K562 (cell line): ENCODE measurements around the gene GNG3. TPM values are rescaled to one million over a fixed set of nuclear protein-coding genes. Genes with fewer than 3 reads are reported as not detected.
A peak's percentile ranks its signal among the peaks of the same experiment; 100 is the strongest.

ENCODE experiments used
- ATF1 ChIP-seq, 2 experiments: fragments of 450-650 bp in 1 of 2; IDR thresholded peaks; 2 replicates each; pipeline ENCODE4 v1.6.1; 2016; ENCODE audit warnings: missing compliant biosample characterization in 1 of 2, missing genetic modification characterization in 1 of 2
- BHLHE40 ChIP-seq: IDR thresholded peaks from 2 replicates; pipeline ENCODE4 v1.6.1; 2011; ENCODE audit warnings: low read length, improper control_type of control experiment
- CBX1 ChIP-seq: sonication (generic); IDR thresholded peaks from 2 replicates; pipeline ENCODE4 v1.6.1; 2016; ENCODE audit warnings: antibody characterized with exemption, low read depth, mild to moderate bottlenecking
- CTCF ChIP-seq, 3 experiments: IDR thresholded peaks in 2 of 3; conservative IDR thresholded peaks in 1 of 3; 2 replicates each; pipeline ENCODE4 v1.5.1; 2011 to 2012; ENCODE audit warnings: low read length in 3 of 3, mild to moderate bottlenecking in 3 of 3, control low read depth in 2 of 3, improper control_type of control experiment in 1 of 3, inconsistent platforms in 1 of 3, low read depth in 1 of 3, mixed read lengths in 1 of 3, moderate library complexity in 1 of 3; ENCODE audit not compliant: insufficient read depth in 2 of 3
- CTCFL ChIP-seq: IDR thresholded peaks from 2 replicates; pipeline ENCODE4 v1.6.1; 2011; ENCODE audit warnings: borderline replicate concordance, low read depth, mild to moderate bottlenecking, moderate library complexity, low read length; ENCODE audit not compliant: insufficient read depth, poor library complexity, severe bottlenecking
- KAT8 ChIP-seq: fragments of 450-650 bp; IDR thresholded peaks from 2 replicates; pipeline ENCODE4 v1.6.1; 2016; ENCODE audit warnings: low read depth, mild to moderate bottlenecking
- MYNN ChIP-seq, 2 experiments: sonication (generic); formaldehyde crosslinking in 1 of 2; IDR thresholded peaks; 2 replicates each; pipeline versions ENCODE4 v1.5.0 to v1.6.1; 2016 to 2020; ENCODE audit warnings: antibody characterized with exemption in 1 of 2, missing genetic modification reagents in 1 of 2
- PBX2 ChIP-seq, 2 experiments: IDR thresholded peaks in 1 of 2; conservative IDR thresholded peaks in 1 of 2; 2 replicates each; pipeline ENCODE4 v1.6.1; 2016; ENCODE audit warnings: low read depth in 2 of 2, mild to moderate bottlenecking in 1 of 2, missing compliant biosample characterization in 1 of 2, missing genetic modification characterization in 1 of 2, moderate library complexity in 1 of 2
- RAD21 ChIP-seq, 2 experiments: fragments of 250-450 bp in 1 of 2; fragments of 450-650 bp in 1 of 2; sonication (Bioruptor Pico) in 1 of 2; formaldehyde crosslinking in 1 of 2; IDR thresholded peaks in 1 of 2; conservative IDR thresholded peaks in 1 of 2; 2 replicates each; pipeline versions ENCODE4 v1.4.0 to v1.8.0; 2020 to 2022; ENCODE audit warnings: mild to moderate bottlenecking in 2 of 2, moderate library complexity in 1 of 2
- RBM17 ChIP-seq: fragments of 200-400 bp; formaldehyde crosslinking; IDR thresholded peaks from 2 replicates; pipeline ENCODE4 v1.6.1; 2017; ENCODE audit warnings: low read depth, mild to moderate bottlenecking, low read length, borderline replicate concordance
- TEAD4 ChIP-seq, 2 experiments: sonication (generic) in 1 of 2; formaldehyde crosslinking in 1 of 2; IDR thresholded peaks; 2 replicates each; pipeline versions ENCODE4 v1.6.1 to v1.8.0; 2012 to 2022; ENCODE audit warnings: borderline replicate concordance in 1 of 2, inconsistent platforms in 1 of 2, low read length in 1 of 2, mild to moderate bottlenecking in 1 of 2, missing genetic modification reagents in 1 of 2
- ZFP36 ChIP-seq: fragments of 150-350 bp; IDR thresholded peaks from 2 replicates; pipeline ENCODE4 v1.6.1; 2018; ENCODE audit warnings: low read length, low read depth; ENCODE audit not compliant: partially characterized antibody
- ZNF12 ChIP-seq: sonication (generic); formaldehyde crosslinking; IDR thresholded peaks from 2 replicates; pipeline ENCODE4 v1.4.0; 2020; ENCODE audit warnings: mild to moderate bottlenecking, missing genetic modification reagents
- ZNF384 ChIP-seq: IDR thresholded peaks from 2 replicates; pipeline ENCODE4 v1.6.1; 2012; ENCODE audit warnings: low read depth, low read length, improper control_type of control experiment
- polyA plus RNA-seq, 8 experiments: library from polyadenylated mRNA; depleted of rRNA in 4 of 8; stranded (reverse) in 5 of 8; unstranded in 3 of 8; fragments of >200 nt; fragmentation: Nextera tagmentation in 2 of 8; fragmentation: Illumina TruSeq in 1 of 8; extraction: Ambion mirVana in 2 of 8; extraction: Trizol in 1 of 8; gene quantifications; 2 replicates each; pipeline versions ENCODE4 v1.2.1 to v1.2.3, GENCODE V29; 2011 to 2014; ENCODE audit warnings: inconsistent platforms in 1 of 8, missing spikeins in 1 of 8
- total RNA-seq, 7 experiments: library from RNA; depleted of rRNA in 6 of 7; stranded (reverse); fragments of >200 nt in 6 of 7; fragmentation: Illumina TruSeq in 2 of 7; extraction: Trizol in 2 of 7; gene quantifications; 2 replicates each; pipeline versions ENCODE4 v1.2.1 to v1.2.3, GENCODE V29; 2011 to 2021; ENCODE audit warnings: low replicate concordance in 1 of 7
- TF ChIP-seq, protein P1 (sequence below): sonication (generic); formaldehyde crosslinking; IDR thresholded peaks from 2 replicates; pipeline ENCODE4 v1.9.0; 2022; ENCODE audit warnings: mild to moderate bottlenecking, missing genetic modification reagents
- TF ChIP-seq, protein P2 (sequence below): sonication (generic); formaldehyde crosslinking; IDR thresholded peaks from 2 replicates; pipeline ENCODE4 v1.8.1; 2023; ENCODE audit warnings: mild to moderate bottlenecking, missing genetic modification reagents, moderate library complexity

The GNG3 gene
- total and polyA plus RNA-seq, 9 of the 15 experiments (the other 6 are each of a cell fraction or from before 2014, with no cell fraction given): 0.07 TPM; not detected in 8

DNA sequence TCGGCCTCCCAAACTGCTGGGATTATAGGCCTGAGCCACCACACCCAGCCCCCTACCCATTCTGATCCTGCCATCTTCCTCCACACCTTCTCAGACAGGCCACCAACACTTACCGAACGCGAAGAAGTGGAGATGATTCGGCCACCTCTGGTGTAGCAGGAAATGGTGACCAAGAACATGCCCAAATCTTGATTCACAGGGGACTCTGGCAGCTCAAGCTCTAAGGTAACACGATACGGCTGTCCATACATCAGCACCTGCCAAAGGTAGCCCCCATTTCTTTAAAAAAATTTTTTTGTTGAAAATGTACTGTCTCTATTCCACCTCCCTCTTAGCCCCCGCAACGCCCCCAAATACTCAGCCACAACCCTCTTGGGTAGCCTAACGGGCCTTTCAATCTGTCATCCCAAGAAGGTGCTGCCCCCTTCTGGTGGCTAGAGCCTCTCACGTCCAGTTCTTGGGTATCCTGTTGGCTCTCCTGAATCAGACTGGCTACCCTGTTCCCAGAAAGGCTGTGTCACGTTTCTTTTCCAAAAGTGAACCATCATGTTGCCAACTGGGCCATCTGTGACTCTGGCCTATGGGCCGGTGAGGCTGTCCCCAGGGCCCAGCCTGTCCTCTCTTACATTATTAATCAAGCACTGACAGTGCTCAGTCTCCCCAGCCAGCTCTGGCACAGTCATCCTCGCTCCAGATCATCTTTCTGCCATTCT is 12.9 kb upstream of the GNG3 start (continued):
- no peak for TF ChIP-seq TEAD4 (IDR thresholded peaks at IDR 0.05; ENCODE audit: low read length)
- TF ChIP-seq TEAD4 (CRISPR knock-in tag; IDR thresholded peaks at IDR 0.05; ENCODE audit: borderline replicate concordance): no peak
- no peak for TF ChIP-seq ZNF384
- no peak for TF ChIP-seq KAT8
- peak; percentile 32; the same call in 1 of the 2 replicates for TF ChIP-seq BHLHE40
- TF ChIP-seq MYNN (IDR thresholded peaks at IDR 0.05): 0 out of 2 replicates have a peak, but pooled peaks have one; percentile 31
- no peak for TF ChIP-seq MYNN (CRISPR knock-in tag; IDR thresholded peaks at IDR 0.05)
- TF ChIP-seq ATF1 (CRISPR knock-in tag; IDR thresholded peaks at IDR 0.05): no peak
- peak; percentile 25; the same call in 1 of the 2 replicates for TF ChIP-seq ATF1 (tag; IDR thresholded peaks at IDR 0.05)
- TF ChIP-seq PBX2 (CRISPR knock-in tag; IDR thresholded peaks at IDR 0.05; ENCODE audit: low read depth): no peak
- no peak for TF ChIP-seq PBX2 (tag; conservative IDR thresholded peaks at IDR 0.05; ENCODE audit: low read depth)
- peak; percentile 87 to 90 (median 87) for TF ChIP-seq CTCF (IDR thresholded peaks at IDR 0.05 in 2 of 3, conservative IDR thresholded peaks at IDR 0.05 in 1 of 3; ENCODE audit: insufficient read depth in 2 of 3, low read depth in 1 of 3, low read length in 3 of 3)
- TF ChIP-seq CBX1: no peak
- TF ChIP-seq, protein P1, sequence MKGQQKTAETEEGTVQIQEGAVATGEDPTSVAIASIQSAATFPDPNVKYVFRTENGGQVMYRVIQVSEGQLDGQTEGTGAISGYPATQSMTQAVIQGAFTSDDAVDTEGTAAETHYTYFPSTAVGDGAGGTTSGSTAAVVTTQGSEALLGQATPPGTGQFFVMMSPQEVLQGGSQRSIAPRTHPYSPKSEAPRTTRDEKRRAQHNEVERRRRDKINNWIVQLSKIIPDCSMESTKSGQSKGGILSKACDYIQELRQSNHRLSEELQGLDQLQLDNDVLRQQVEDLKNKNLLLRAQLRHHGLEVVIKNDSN: 0 out of 2 replicates have a peak, but pooled peaks have one; percentile 10
- TF ChIP-seq ZFP36: peak; percentile 38
- no peak for TF ChIP-seq ZNF12 (CRISPR knock-in tag)
- TF ChIP-seq RAD21 (CRISPR knock-in tag; conservative IDR thresholded peaks at IDR 0.05 in 1 of 2, IDR thresholded peaks at IDR 0.05 in 1 of 2): peak; percentile 77 to 84
- no peak for TF ChIP-seq RBM17
- TF ChIP-seq, protein P2, sequence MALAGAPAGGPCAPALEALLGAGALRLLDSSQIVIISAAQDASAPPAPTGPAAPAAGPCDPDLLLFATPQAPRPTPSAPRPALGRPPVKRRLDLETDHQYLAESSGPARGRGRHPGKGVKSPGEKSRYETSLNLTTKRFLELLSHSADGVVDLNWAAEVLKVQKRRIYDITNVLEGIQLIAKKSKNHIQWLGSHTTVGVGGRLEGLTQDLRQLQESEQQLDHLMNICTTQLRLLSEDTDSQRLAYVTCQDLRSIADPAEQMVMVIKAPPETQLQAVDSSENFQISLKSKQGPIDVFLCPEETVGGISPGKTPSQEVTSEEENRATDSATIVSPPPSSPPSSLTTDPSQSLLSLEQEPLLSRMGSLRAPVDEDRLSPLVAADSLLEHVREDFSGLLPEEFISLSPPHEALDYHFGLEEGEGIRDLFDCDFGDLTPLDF (CRISPR knock-in tag): no peak
- peak; percentile 79 for TF ChIP-seq CTCFL
